CD14-positive monocyte (primary cell): ENCODE results near the gene FAF1. TPM values are rescaled to one million over a fixed set of nuclear protein-coding genes. Genes with fewer than 3 reads are reported as not detected.

Experiments used
- DNase-seq, 3 donors: peaks; one replicate each; pipeline ENCODE4 v3.0.0-alpha.2; 2011 to 2022
- H2AFZ ChIP-seq: 2 replicates; pipeline ENCODE4 v1.6.0; 2012; ENCODE audit warnings: mild to moderate bottlenecking, low read depth, low read length, inconsistent platforms; ENCODE audit not compliant: insufficient read depth, poor library complexity, severe bottlenecking
- H3K27ac ChIP-seq, 2 donors: 1 replicate in 1 of 2; 2 replicates in 1 of 2; pipeline ENCODE4 v1.5.1; 2012 to 2013; ENCODE audit warnings: low read length in 2 of 2, control low read depth in 1 of 2, inconsistent platforms in 1 of 2, low read depth in 1 of 2, mild to moderate bottlenecking in 1 of 2
- H3K27me3 ChIP-seq, 2 donors: one replicate each; pipeline versions ENCODE4 v1.6.0 to v1.6.1; 2011 to 2013; ENCODE audit warnings: low read length in 2 of 2; ENCODE audit not compliant: control insufficient read depth in 2 of 2, insufficient read depth in 2 of 2
- H3K36me3 ChIP-seq, 2 donors: replicated peaks in 1 of 2; 1 replicate in 1 of 2; 2 replicates in 1 of 2; pipeline versions ENCODE4 v1.5.1 to v1.6.1; 2012 to 2013; ENCODE audit warnings: low read length in 2 of 2, control low read depth in 1 of 2, inconsistent platforms in 1 of 2, mild to moderate bottlenecking in 1 of 2; ENCODE audit not compliant: insufficient read depth in 2 of 2, control insufficient read depth in 1 of 2
- H3K4me1 ChIP-seq, 2 donors: 1 replicate in 1 of 2; 2 replicates in 1 of 2; pipeline versions ENCODE4 v1.5.1 to v1.6.1; 2012 to 2013; ENCODE audit warnings: low read length in 2 of 2, control low read depth in 1 of 2, inconsistent platforms in 1 of 2, mild to moderate bottlenecking in 1 of 2, moderate library complexity in 1 of 2; ENCODE audit not compliant: insufficient read depth in 2 of 2, control insufficient read depth in 1 of 2
- H3K4me2 ChIP-seq: replicated peaks from 2 replicates; pipeline ENCODE3; 2012; ENCODE audit warnings: low read length, moderate library complexity, mild to moderate bottlenecking; ENCODE audit not compliant: poor library complexity, severe bottlenecking; ENCODE audit errors: extremely low read depth
- H3K4me3 ChIP-seq, 3 experiments: fragments of 200-600 bp in 1 of 3; sonication (generic) in 1 of 3; replicated peaks in 1 of 3; 1 replicate in 2 of 3; 2 replicates in 1 of 3; pipeline ENCODE4 v1.5.1; 2011 to 2013; ENCODE audit warnings: low read length in 3 of 3, mild to moderate bottlenecking in 3 of 3, control low read depth in 2 of 3, low read depth in 2 of 3, inconsistent platforms in 1 of 3, moderate library complexity in 1 of 3
- H3K79me2 ChIP-seq: 2 replicates; pipeline ENCODE4 v1.6.0; 2012; ENCODE audit warnings: mild to moderate bottlenecking, control low read depth, inconsistent platforms, low read length, moderate library complexity; ENCODE audit not compliant: insufficient read depth
- H3K9ac ChIP-seq: 2 replicates; pipeline ENCODE4 v1.6.0; 2017; ENCODE audit warnings: low read length, mild to moderate bottlenecking; ENCODE audit not compliant: insufficient read depth, poor library complexity, severe bottlenecking
- H3K9me3 ChIP-seq, 2 donors: replicated peaks in 1 of 2; 1 replicate in 1 of 2; 2 replicates in 1 of 2; pipeline versions ENCODE4 v1.5.1 to v1.6.1; 2012 to 2013; ENCODE audit warnings: low read length in 2 of 2, control low read depth in 1 of 2; ENCODE audit not compliant: control insufficient read depth in 1 of 2, insufficient read depth in 1 of 2
- H4K20me1 ChIP-seq: 2 replicates; pipeline ENCODE4 v1.6.0; 2012; ENCODE audit warnings: mild to moderate bottlenecking, low read length, control low read depth, moderate library complexity; ENCODE audit not compliant: insufficient read depth
- H3K27ac Mint-ChIP-seq, 7 donors: one replicate each; pipeline ENCODE4 v1.8.0; 2020; ENCODE audit warnings: mild to moderate bottlenecking in 7 of 7, mixed read lengths in 7 of 7, moderate library complexity in 6 of 7, inconsistent platforms in 2 of 7
- H3K27me3 Mint-ChIP-seq, 3 donors: one replicate each; pipeline ENCODE4 v1.8.0; 2021 to 2022; ENCODE audit warnings: low read depth in 3 of 3, mild to moderate bottlenecking in 3 of 3, mixed read lengths in 3 of 3, moderate library complexity in 3 of 3, inconsistent platforms in 1 of 3
- H3K36me3 Mint-ChIP-seq, 2 donors: one replicate each; pipeline ENCODE4 v1.8.0; 2020; ENCODE audit warnings: mixed read lengths in 2 of 2, inconsistent platforms in 1 of 2, mild to moderate bottlenecking in 1 of 2
- H3K4me1 Mint-ChIP-seq: one replicate; pipeline ENCODE4 v1.8.0; 2020; ENCODE audit warnings: mild to moderate bottlenecking, mixed read lengths
- H3K4me3 Mint-ChIP-seq, 2 donors: one replicate each; pipeline ENCODE4 v1.8.0; 2020; ENCODE audit warnings: mild to moderate bottlenecking in 2 of 2, mixed read lengths in 2 of 2, moderate library complexity in 1 of 2
- H3K9me3 Mint-ChIP-seq, 7 donors: one replicate each; pipeline ENCODE4 v1.8.0; 2020 to 2022; ENCODE audit warnings: mixed read lengths in 7 of 7, mild to moderate bottlenecking in 6 of 7, moderate library complexity in 6 of 7, inconsistent platforms in 2 of 7
- WGBS: methylation state at CpG from one replicate; pipeline ENCODE4 v1.1.5; 2013; ENCODE audit warnings: missing lambda C conversion rate; ENCODE audit not compliant: insufficient coverage; 5-methylcytosine and 5-hydroxymethylcytosine counted together
- intact Hi-C, 2 donors: fragments of 100-400 bp; cut with micrococcal nuclease; formaldehyde crosslinking; loops; one replicate each; pipeline versions ENCODE4 v1.15.0 to v1.15.1; 2023
- polyA plus RNA-seq, 3 donors: library from polyadenylated mRNA; depleted of rRNA in 1 of 3; unstranded in 2 of 3; stranded (reverse) in 1 of 3; fragments of 300-500 nt in 2 of 3; fragments of >200 nt in 1 of 3; fragmentation: Illumina TruSeq in 2 of 3; gene quantifications; 1 replicate in 2 of 3; 2 replicates in 1 of 3; pipeline ENCODE4 v1.2.3, GENCODE V29; 2012 to 2021
- TF ChIP-seq, protein P1 (sequence below): fragments of 200-600 bp; IDR thresholded peaks from one replicate; pipeline ENCODE4 v1.8.0; 2022; ENCODE audit warnings: antibody characterized with exemption, mild to moderate bottlenecking

Gene FAF1
- polyA plus RNA-seq, 3 donors: 11.4 to 29.6 (median 16.9) TPM

- no peaks in the 10 kb centered on the region for H3K36me3 ChIP-seq
- H3K27me3 Mint-ChIP-seq: no peaks in the 10 kb centered on the region
- no peak overlapping the region for H3K4me3 ChIP-seq
- no peaks in the 10 kb centered on the region for H3K9me3 ChIP-seq
- H3K4me1 ChIP-seq: no peaks in the 10 kb centered on the region
- H2AFZ ChIP-seq: no peak overlapping the region
- DNase-seq: no peak
- TF ChIP-seq, protein P1, sequence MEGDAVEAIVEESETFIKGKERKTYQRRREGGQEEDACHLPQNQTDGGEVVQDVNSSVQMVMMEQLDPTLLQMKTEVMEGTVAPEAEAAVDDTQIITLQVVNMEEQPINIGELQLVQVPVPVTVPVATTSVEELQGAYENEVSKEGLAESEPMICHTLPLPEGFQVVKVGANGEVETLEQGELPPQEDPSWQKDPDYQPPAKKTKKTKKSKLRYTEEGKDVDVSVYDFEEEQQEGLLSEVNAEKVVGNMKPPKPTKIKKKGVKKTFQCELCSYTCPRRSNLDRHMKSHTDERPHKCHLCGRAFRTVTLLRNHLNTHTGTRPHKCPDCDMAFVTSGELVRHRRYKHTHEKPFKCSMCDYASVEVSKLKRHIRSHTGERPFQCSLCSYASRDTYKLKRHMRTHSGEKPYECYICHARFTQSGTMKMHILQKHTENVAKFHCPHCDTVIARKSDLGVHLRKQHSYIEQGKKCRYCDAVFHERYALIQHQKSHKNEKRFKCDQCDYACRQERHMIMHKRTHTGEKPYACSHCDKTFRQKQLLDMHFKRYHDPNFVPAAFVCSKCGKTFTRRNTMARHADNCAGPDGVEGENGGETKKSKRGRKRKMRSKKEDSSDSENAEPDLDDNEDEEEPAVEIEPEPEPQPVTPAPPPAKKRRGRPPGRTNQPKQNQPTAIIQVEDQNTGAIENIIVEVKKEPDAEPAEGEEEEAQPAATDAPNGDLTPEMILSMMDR: no peak
- no CpG with 5 or more reads among the region's 2 CpGs for WGBS
- H4K20me1 ChIP-seq: no peaks in the 10 kb centered on the region
- no peaks in the 10 kb centered on the region for H3K4me1 Mint-ChIP-seq
- H3K4me3 Mint-ChIP-seq: no peak overlapping the region
- H3K4me2 ChIP-seq: no peak overlapping the region
- peaks cover 8 to 14% of the 10 kb centered on the region in 2 donors for H3K36me3 Mint-ChIP-seq
- no peaks in the 10 kb centered on the region for H3K79me2 ChIP-seq
- no peaks in the 10 kb centered on the region for H3K27me3 ChIP-seq
- H3K9me3 Mint-ChIP-seq: no peaks in the 10 kb centered on the region
- no peak overlapping the region for H3K9ac ChIP-seq
- intact Hi-C loops: loop anchor here in 1 of 2 donors (5.0 kb wide), 1 partner anchor 333 kb away; no protein-coding TSS in a partner anchor
- no peak overlapping the region for H3K27ac ChIP-seq
- no peak overlapping the region for H3K27ac Mint-ChIP-seq
Observed at GRCh38 chr1:50700621-50701020, 259.4 kb downstream of the FAF1 start.

GRCh38 chr1:50700214-50700613 lies 259.9 kb downstream of the FAF1 start:
- H3K27me3 Mint-ChIP-seq: no peaks in the 10 kb centered on the region
- peaks cover 6 to 11% of the 10 kb centered on the region in 2 donors for H3K36me3 Mint-ChIP-seq
- no CpG with 5 or more reads among the region's 4 CpGs for WGBS
- H3K9me3 Mint-ChIP-seq: no peaks in the 10 kb centered on the region
- H3K4me1 Mint-ChIP-seq: no peaks in the 10 kb centered on the region
- no peaks in the 10 kb centered on the region for H4K20me1 ChIP-seq
- no peak overlapping the region for H3K4me3 ChIP-seq
- no peaks in the 10 kb centered on the region for H3K9me3 ChIP-seq
- no peak overlapping the region for H3K9ac ChIP-seq
- no peak overlapping the region for H3K4me2 ChIP-seq
- H3K27ac Mint-ChIP-seq: no peak overlapping the region
- no peaks in the 10 kb centered on the region for H3K36me3 ChIP-seq
- no peaks in the 10 kb centered on the region for H3K27me3 ChIP-seq
- H3K4me3 Mint-ChIP-seq: no peak overlapping the region
- H3K4me1 ChIP-seq: no peaks in the 10 kb centered on the region
- no peaks in the 10 kb centered on the region for H3K79me2 ChIP-seq
- TF ChIP-seq, protein P1: no peak
- no peak for DNase-seq
- no peak overlapping the region for H2AFZ ChIP-seq
- intact Hi-C loops: loop anchor here in 1 of 2 donors (5.0 kb wide), 1 partner anchor 333 kb away; no protein-coding TSS in a partner anchor
- no peak overlapping the region for H3K27ac ChIP-seq
